Stimulated activated naive B cell treated with anti-CD40 and anti-IgM and Interleukin-4, amounts not matched to agents 10 μg/mL and 1 μg/mL and 100 μg/mL, for 72 hours (primary cell): ENCODE results near the gene L3MBTL2.
A peak's percentile ranks its signal among the peaks of the same experiment; 100 is the strongest.

Experiments used
- ATAC-seq, 2 donors: fragments of 150-1000 bp; cut with Tn5 transposase; replicated peaks; 2 replicates each; pipeline ENCODE4 v1.10.0; 2021; ENCODE audit warnings: moderate library complexity in 1 of 2
- DNase-seq: peaks from one replicate; pipeline ENCODE4 v3.0.0; 2021
- H3K27ac Mint-ChIP-seq: one replicate; pipeline ENCODE4 v1.8.0; 2022; ENCODE audit warnings: mild to moderate bottlenecking, mixed read lengths
- H3K27me3 Mint-ChIP-seq, 2 donors: one replicate each; pipeline ENCODE4 v1.8.0; 2022; ENCODE audit warnings: mixed read lengths in 2 of 2
- H3K36me3 Mint-ChIP-seq, 2 donors: one replicate each; pipeline ENCODE4 v1.8.0; 2022; ENCODE audit warnings: mixed read lengths in 2 of 2, mild to moderate bottlenecking in 1 of 2
- H3K4me1 Mint-ChIP-seq, 2 donors: one replicate each; pipeline ENCODE4 v1.8.0; 2022; ENCODE audit warnings: mixed read lengths in 2 of 2, mild to moderate bottlenecking in 1 of 2
- H3K4me3 Mint-ChIP-seq, 2 donors: one replicate each; pipeline ENCODE4 v1.8.0; 2022; ENCODE audit warnings: mild to moderate bottlenecking in 2 of 2, mixed read lengths in 2 of 2, moderate library complexity in 1 of 2
- H3K9me3 Mint-ChIP-seq, 2 donors: one replicate each; pipeline ENCODE4 v1.8.0; 2022; ENCODE audit warnings: mixed read lengths in 2 of 2, mild to moderate bottlenecking in 1 of 2

The L3MBTL2 gene

GRCh38 chr22:41193829-41194228 lies 11.3 kb upstream of the L3MBTL2 start:
- Mint-ChIP-seq H3K4me1 (peaks cover 8 to 10% of the 10 kb centered on the region in 2 donors), H3K27ac (no peak overlapping the region), H3K4me3 (no peak overlapping the region), H3K27me3 (no peaks in the 10 kb centered on the region), H3K36me3 (no peaks in the 10 kb centered on the region), H3K9me3 (no peaks in the 10 kb centered on the region)
- DNase-seq (no peak), ATAC-seq (no peak)

GRCh38 chr22:41197038-41197972 lies 7.8 kb upstream of the L3MBTL2 start:
- H3K4me1 Mint-ChIP-seq, result peaks cover 9 to 10% of the 10 kb centered on the region in 2 donors
- no peaks in the 10 kb centered on the region for H3K9me3 Mint-ChIP-seq
- H3K27ac Mint-ChIP-seq, result peak overlapping the region; percentile 37
- peak; percentile 81 to 92 for ATAC-seq
- no peaks in the 10 kb centered on the region for H3K36me3 Mint-ChIP-seq
- peak; percentile 66 for DNase-seq
- peaks cover 0 to 5% of the 10 kb centered on the region in 2 donors for H3K27me3 Mint-ChIP-seq
- peak overlapping the region; percentile 87 to 91 for H3K4me3 Mint-ChIP-seq

- no peaks in the 10 kb centered on the region for H3K9me3 Mint-ChIP-seq
- H3K4me3 Mint-ChIP-seq, result peak overlapping the region; percentile 87 to 91
- H3K27ac Mint-ChIP-seq, result no peak overlapping the region
- peaks cover 9 to 10% of the 10 kb centered on the region in 2 donors for H3K4me1 Mint-ChIP-seq
- DNase-seq, result no peak
- H3K36me3 Mint-ChIP-seq, result no peaks in the 10 kb centered on the region
- ATAC-seq, result peak; percentile 64 to 65
- H3K27me3 Mint-ChIP-seq, result peaks cover 2 to 7% of the 10 kb centered on the region in 2 donors
Observed at GRCh38 chr22:41198027-41198580, 7.0 kb upstream of the L3MBTL2 start.

GRCh38 chr22:41201141-41201540 lies 4.0 kb upstream of the L3MBTL2 start:
- ATAC-seq (no peak), DNase-seq (no peak)
- no peaks in the 10 kb centered on the region for H3K9me3 Mint-ChIP-seq
- H3K4me3 Mint-ChIP-seq, result no peak overlapping the region
- H3K27me3 Mint-ChIP-seq, result peaks cover 12 to 14% of the 10 kb centered on the region in 2 donors
- H3K27ac Mint-ChIP-seq, result no peak overlapping the region
- peaks cover 18 to 31% of the 10 kb centered on the region in 2 donors for H3K4me1 Mint-ChIP-seq
- H3K36me3 Mint-ChIP-seq, result peaks cover 0 to 5% of the 10 kb centered on the region in 2 donors

GRCh38 chr22:41203118-41203517 lies 2.0 kb upstream of the L3MBTL2 start:
- Mint-ChIP-seq H3K27me3 (peaks cover 12 to 14% of the 10 kb centered on the region in 2 donors), H3K27ac (no peak overlapping the region), H3K4me3 (no peak overlapping the region), H3K9me3 (no peaks in the 10 kb centered on the region), H3K36me3 (peaks cover 0 to 5% of the 10 kb centered on the region in 2 donors), H3K4me1 (peaks cover 18 to 42% of the 10 kb centered on the region in 2 donors)
- ATAC-seq (no peak), DNase-seq (no peak)

GRCh38 chr22:41204066-41204465 lies 1.0 kb upstream of the L3MBTL2 start:
- peaks cover 0 to 10% of the 10 kb centered on the region in 2 donors for H3K36me3 Mint-ChIP-seq
- peaks cover 13 to 37% of the 10 kb centered on the region in 2 donors for H3K4me1 Mint-ChIP-seq
- no peaks in the 10 kb centered on the region for H3K9me3 Mint-ChIP-seq
- H3K27ac Mint-ChIP-seq, result no peak overlapping the region
- ATAC-seq (no peak), DNase-seq (no peak)
- H3K4me3 Mint-ChIP-seq, result no peak overlapping the region
- H3K27me3 Mint-ChIP-seq, result peaks cover 12 to 14% of the 10 kb centered on the region in 2 donors

GRCh38 chr22:41206719-41207118 lies 1.6 kb downstream of the L3MBTL2 start:
- ATAC-seq (no peak), DNase-seq (no peak)
- Mint-ChIP-seq H3K4me1 (peaks cover 11 to 37% of the 10 kb centered on the region in 2 donors), H3K36me3 (peaks cover 15 to 21% of the 10 kb centered on the region in 2 donors), H3K27me3 (peaks cover 7 to 14% of the 10 kb centered on the region in 2 donors), H3K27ac (peak overlapping the region; percentile 42), H3K9me3 (no peaks in the 10 kb centered on the region), H3K4me3 (peak overlapping the region; percentile 30 to 50)

- H3K36me3 Mint-ChIP-seq, result peaks cover 48 to 49% of the 10 kb centered on the region in 2 donors
Observed at GRCh38 chr22:41215409-41215808, 10.3 kb downstream of the L3MBTL2 start.

GRCh38 chr22:41215926-41216325 lies 10.8 kb downstream of the L3MBTL2 start:
- Mint-ChIP-seq H3K4me1 (peaks cover 16 to 20% of the 10 kb centered on the region in 2 donors), H3K27me3 (no peaks in the 10 kb centered on the region), H3K9me3 (no peaks in the 10 kb centered on the region), H3K4me3 (no peak overlapping the region), H3K27ac (no peak overlapping the region), H3K36me3 (peaks cover 46 to 50% of the 10 kb centered on the region in 2 donors)
- ATAC-seq (no peak), DNase-seq (no peak)

More at GRCh38 chr22:41215409-41215808, 10.3 kb downstream of the L3MBTL2 start:
- Mint-ChIP-seq H3K9me3 (no peaks in the 10 kb centered on the region), H3K27ac (no peak overlapping the region), H3K27me3 (no peaks in the 10 kb centered on the region), H3K4me3 (no peak overlapping the region), H3K4me1 (peaks cover 16 to 20% of the 10 kb centered on the region in 2 donors)
- ATAC-seq (no peak), DNase-seq (no peak)

- H3K27ac Mint-ChIP-seq, result no peak overlapping the region
- H3K27me3 Mint-ChIP-seq, result no peaks in the 10 kb centered on the region
- no peak overlapping the region for H3K4me3 Mint-ChIP-seq
- DNase-seq (no peak), ATAC-seq (no peak)
- peaks cover 49 to 54% of the 10 kb centered on the region in 2 donors for H3K36me3 Mint-ChIP-seq
- H3K9me3 Mint-ChIP-seq, result no peaks in the 10 kb centered on the region
- H3K4me1 Mint-ChIP-seq, result peaks cover 16 to 20% of the 10 kb centered on the region in 2 donors
Observed at GRCh38 chr22:41216984-41217383, 11.9 kb downstream of the L3MBTL2 start.

- peak; percentile 95 for ATAC-seq
- H3K4me1 Mint-ChIP-seq, result peaks cover 16 to 20% of the 10 kb centered on the region in 2 donors
- no peaks in the 10 kb centered on the region for H3K27me3 Mint-ChIP-seq
- peak overlapping the region; percentile 47 to 68 for H3K4me3 Mint-ChIP-seq
- DNase-seq, result peak; percentile 24
- H3K9me3 Mint-ChIP-seq, result no peaks in the 10 kb centered on the region
- peak overlapping the region; percentile 80 for H3K27ac Mint-ChIP-seq
- H3K36me3 Mint-ChIP-seq, result peaks cover 47 to 52% of the 10 kb centered on the region in 2 donors
Observed at GRCh38 chr22:41217553-41218157, 12.5 kb downstream of the L3MBTL2 start.

- H3K4me3 Mint-ChIP-seq, result no peak overlapping the region
- DNase-seq (no peak), ATAC-seq (no peak)
- H3K36me3 Mint-ChIP-seq, result peaks cover 48 to 56% of the 10 kb centered on the region in 2 donors
- no peaks in the 10 kb centered on the region for H3K27me3 Mint-ChIP-seq
- H3K27ac Mint-ChIP-seq, result no peak overlapping the region
- H3K4me1 Mint-ChIP-seq, result peaks cover 3 to 4% of the 10 kb centered on the region in 2 donors
- no peaks in the 10 kb centered on the region for H3K9me3 Mint-ChIP-seq
Observed at GRCh38 chr22:41222846-41223507, 17.9 kb downstream of the L3MBTL2 start.

GRCh38 chr22:41223535-41223934 lies 18.4 kb downstream of the L3MBTL2 start:
- H3K36me3 Mint-ChIP-seq, result peaks cover 49 to 60% of the 10 kb centered on the region in 2 donors
- no peak for ATAC-seq

More at GRCh38 chr22:41223535-41223934, 18.4 kb downstream of the L3MBTL2 start:
- H3K4me1 Mint-ChIP-seq, result peaks cover 0 to 4% of the 10 kb centered on the region in 2 donors
- no peak for DNase-seq
- H3K27ac Mint-ChIP-seq, result no peak overlapping the region
- H3K9me3 Mint-ChIP-seq, result no peaks in the 10 kb centered on the region
- no peaks in the 10 kb centered on the region for H3K27me3 Mint-ChIP-seq
- H3K4me3 Mint-ChIP-seq, result no peak overlapping the region
